NCI-H187 (cell line): ENCODE data around the gene ERICH6.

Experiments used
- DNase-seq, 2 experiments: peaks; one replicate each; lab custom pipeline; 2025; lab: John Stamatoyannopoulos, UW

Gene ERICH6

DNA sequence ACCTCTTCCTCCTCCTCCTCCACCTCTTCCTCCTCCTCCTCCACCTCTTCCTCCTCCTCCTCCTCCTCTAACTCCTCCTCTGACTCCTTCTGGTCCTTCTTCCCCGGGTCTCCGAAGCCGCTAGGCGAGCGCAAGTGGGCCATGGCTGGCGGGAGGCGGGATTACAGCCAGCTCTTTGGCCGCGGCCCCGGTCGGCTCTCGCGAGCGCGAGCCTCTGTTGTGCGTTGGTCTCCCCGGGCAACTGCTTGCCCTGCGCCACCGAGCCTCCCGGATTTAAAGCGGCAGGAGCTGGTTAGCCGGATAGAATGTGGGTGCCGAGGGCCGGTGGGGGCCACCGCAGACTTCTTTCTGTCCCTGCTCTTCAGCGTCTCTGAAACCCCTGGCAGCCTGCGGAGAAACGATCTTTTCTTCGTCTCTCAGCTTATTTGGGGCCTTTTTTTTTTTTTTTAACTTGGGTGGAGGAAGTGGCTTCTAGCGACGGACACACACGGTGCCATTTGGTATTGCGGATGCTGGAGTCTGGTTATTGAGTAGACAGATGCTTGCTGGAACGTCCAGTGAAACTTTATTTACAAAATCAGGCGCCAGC is at the start of gene ERICH6:
ERICH6 (minus strand) TSS at position 165 of the 589 bp plus-strand sequence; CDS start at position 143, 22 bp downstream.
- peak; percentile 57 to 77 for DNase-seq

- DNase-seq, result no peak
Observed at GRCh38 chr3:150751781-150752263, 48.1 kb upstream of the ERICH6 start.

GRCh38 chr3:150749255-150749654 is 45.5 kb upstream of the ERICH6 start:
- DNase-seq, result no peak

GRCh38 chr3:150748684-150749047 is 44.9 kb upstream of the ERICH6 start:
- no peak for DNase-seq

- DNase-seq, result no peak
Observed at GRCh38 chr3:150747886-150748683, 44.4 kb upstream of the ERICH6 start.

DNA sequence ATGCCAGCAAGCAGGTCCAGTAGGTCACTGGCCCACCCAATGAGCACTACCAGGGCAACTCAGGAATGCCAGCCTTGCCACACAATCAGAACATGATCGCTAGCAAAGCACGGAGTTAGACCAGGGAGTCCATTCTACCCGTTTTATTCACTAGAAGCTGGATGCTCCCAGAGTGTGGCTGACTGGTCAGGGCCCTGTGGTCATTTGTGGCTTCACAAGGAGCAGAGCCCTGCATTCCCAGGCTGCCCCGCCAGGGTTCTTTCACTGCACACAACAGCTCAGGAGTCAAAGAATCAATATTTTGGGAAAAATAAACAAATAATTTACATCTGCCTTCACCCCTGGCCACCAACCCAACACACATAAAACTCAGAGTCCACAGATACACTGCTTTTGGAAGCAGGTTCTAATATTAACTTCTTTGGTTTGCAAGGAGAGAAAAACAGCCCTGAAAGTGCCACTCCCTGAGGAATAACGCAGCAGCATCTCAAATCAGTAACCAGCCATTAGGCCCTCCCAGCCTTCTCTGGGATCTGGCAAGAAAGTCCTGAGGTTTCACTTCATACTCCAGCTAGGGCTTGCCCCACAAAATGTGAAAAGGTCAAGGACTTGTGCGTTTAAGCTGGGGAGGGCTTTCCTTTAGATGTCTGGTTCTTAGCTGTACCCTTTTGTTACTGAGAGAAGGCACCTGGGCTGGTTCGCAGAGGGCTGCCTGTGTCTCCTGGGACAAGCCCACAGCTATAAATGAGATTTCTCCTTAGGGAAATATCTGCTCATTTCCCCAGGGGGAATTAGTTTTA is 43.3 kb upstream of the ERICH6 start:
- DNase-seq, result no peak

DNA sequence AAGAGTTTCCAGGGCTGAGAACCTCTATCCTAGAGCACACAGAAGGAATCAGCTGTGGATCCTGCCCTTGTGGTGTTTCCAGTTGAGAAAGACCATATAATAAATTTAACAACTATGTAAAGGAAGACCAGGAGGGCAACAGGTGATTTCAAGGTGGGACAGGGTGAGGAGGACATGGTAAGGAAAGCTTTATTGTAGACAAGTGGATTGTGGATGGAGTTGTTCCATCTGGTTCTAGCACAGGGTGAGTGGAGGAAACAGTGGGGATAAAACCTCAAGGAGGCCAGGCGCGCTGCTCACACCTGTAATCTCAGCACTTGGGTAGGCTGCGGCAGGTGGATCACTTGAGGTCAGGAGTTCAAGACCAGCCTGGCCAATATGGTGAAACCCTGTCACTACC is 42.1 kb upstream of the ERICH6 start:
- no peak for DNase-seq

DNA sequence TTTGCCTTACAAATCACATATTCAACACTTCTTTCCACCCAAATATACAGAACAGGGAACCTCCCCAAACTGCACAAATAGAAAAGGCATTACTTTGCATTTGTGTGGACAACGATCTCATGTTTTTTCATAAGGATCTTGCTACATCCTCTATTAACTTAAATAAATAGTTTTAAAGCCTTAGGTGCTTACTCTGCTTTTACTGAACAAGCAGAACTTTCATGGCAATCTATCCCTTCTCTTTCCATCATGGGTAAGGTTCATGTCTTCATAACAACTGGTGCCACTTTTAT is 41.1 kb upstream of the ERICH6 start:
- no peak for DNase-seq

DNA sequence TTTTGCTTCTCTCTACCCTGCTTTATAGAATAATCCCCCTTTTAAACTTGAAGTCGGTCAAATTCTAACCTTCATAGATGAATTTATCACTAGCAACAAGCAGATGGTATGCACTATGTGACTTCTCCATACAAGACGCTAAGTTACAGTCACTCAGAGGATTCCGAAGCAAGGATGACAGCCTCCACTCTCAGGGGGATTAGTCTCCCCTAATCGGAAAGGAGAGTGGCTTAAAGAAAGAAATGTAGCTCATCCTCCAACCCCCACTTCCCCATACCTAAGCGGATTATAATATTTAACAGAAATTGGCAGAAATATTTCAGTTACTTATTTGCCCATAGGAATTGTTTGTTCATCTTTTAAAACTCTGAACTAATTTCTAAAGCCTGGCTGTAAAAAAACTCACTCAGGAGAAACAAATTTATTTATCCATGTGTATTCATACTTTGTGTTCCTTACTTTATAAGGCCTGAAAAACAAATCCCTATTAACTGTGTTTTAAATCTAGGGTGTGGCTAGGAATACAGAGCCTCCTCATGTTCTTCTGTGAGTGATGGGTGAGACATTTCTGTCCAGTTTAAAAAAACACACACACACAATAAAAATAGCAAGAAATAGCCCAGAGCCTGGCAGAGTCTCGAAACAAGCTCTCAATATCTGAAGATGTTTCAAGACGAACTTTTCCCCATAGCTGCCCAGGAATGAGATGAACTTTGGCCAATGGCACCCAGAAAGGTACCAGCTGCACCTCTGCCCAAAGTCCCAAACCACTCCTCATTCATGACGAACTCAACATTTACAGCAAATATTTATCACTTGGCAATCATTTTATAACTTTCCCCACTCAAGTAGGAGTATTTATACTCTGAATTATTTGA is 40.6 kb upstream of the ERICH6 start:
- DNase-seq, result no peak

- no peak for DNase-seq
Observed at GRCh38 chr3:150743508-150743907, 39.8 kb upstream of the ERICH6 start.

DNA sequence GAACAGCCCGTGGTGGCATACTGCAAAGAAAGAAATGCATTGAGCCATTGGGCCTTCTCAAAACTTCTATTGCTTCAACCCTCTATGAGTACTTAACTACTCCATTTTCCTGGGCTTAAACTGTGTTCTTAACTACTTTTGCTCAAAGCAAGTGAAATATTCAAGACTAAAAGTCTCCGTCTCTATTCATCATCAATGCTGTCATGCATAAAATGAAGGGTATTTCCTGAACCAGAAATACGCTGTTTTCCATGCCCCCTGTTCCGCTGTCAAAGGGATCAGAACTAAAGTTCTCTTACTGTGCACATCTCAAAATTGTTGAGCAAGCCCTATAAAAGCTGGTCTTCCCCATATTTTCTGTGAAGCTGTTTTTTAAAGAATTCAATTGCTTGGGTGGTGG is 39.0 kb upstream of the ERICH6 start:
- DNase-seq, result no peak

DNA sequence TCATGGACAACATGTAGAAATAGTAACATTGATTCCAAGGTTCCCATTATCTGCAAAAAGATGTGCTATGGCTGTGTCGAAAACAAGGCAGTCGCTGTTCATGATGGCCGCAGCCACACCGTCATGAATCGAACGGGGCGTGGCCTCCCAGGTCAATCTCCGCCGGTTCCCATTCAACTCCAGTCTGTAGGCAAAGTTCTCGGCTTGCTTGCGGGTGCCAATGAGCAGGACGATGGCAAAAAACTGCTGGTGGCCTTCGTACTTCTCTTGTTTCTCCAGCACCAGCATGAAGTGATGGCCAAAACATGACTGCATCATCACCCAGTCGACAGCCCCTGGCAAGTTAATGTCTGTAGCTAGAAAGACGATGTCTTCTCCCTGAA is 38.4 kb upstream of the ERICH6 start:
- no peak for DNase-seq

- no peak for DNase-seq
Observed at GRCh38 chr3:150741497-150742140, 37.9 kb upstream of the ERICH6 start.

DNA sequence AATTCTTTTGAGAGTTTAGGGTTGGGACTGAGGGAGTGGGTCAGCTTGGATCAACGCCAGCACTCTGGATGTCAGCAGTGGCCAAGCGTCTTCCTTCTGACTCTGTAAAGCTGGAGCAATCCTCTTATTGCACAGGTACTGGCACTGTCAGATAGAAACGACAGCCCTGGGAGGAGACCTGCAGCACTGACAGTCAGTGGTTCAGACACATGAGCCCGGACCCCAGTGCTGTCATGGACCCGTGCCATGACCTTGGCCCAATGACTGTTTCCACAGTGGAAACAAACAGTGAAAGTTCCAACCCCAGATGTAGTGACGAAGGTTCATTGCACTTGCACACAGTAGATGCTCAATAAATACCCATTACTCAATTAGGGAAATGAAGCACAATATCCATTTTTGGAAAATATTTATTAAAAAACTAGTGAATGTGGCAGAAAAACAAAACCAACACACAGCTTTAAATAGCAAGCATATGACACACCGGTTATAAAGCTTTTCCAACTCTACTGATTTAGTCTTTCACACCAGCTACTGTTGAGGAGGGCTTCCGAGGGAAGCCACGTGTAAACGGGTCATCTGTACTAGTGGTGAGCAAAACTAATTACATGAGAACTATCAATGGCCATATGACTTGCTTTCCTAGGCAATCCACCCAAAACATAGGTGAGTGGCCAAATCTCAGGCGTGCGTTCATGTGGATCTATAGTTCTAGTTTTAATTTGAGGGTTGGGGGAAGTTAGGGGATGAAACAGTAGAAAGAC is 37.2 kb upstream of the ERICH6 start:
- no peak for DNase-seq

DNA sequence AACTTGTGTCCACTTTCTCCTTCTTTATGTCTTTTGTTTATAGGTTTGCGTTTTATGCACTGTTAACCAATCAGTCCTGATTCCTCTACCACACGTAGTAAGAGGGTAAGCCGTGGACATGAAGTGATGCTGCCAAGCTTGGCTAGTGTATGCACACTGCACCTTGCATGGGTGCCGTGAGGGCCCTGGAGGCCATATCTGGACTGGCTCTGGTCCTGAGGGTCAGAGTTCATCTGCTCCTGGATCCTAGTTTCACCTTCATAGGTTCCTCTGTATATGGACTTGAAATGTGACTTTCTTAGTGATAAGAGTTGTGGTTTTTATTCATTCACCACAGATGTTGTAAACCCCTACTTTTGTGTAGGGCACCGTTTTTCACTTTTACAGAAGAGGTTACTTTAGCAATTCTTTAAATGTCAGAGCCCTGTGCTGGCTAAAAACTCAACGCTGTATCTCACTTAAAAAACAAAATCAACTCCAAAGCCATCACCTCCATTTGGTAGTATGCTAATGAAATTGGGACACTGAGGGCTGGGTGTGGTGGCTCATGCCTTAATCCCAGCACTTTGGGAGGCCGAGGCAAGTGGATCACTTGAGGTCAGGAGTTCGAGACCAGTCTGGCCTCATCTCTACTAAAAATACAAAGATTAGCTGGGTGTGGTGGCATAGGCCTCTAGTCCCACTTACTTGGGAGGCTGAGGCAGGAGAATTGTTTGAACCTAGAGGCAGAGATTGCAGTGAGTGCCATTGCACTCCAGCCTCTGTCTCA is 36.3 kb upstream of the ERICH6 start:
- DNase-seq, result no peak

DNA sequence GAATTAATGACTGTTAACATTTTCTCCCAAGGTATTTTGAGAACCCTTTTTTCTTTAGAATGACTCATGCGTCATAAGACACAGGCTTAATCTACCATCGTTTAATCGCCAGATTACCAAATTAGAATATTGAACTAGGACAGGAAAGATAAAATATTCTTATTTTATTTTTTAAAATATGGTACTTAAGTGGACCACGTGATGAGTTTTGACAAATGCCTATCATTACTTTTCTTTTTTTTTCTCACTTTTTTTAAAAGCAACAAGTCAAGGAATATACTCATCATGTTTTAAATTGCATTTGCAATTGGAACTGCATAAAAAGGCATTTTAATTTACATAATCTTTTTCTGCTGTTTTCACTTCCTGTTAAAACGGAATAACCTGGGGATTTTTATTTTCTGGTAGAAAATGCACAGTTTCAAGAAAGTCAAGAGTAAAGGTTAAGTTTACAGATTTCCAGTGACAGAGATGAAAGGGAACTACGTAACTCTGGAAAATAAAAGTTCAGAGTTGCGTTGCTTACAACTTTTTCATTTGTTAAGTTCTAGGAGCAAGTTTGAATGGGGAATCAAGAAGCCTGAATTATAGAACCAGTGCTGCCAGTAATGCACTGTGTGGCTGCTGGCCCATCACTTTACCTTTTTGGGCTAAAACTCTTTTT is 35.6 kb upstream of the ERICH6 start:
- DNase-seq, result no peak

- DNase-seq, result no peak
Observed at GRCh38 chr3:150738688-150739087, 35.0 kb upstream of the ERICH6 start.

DNA sequence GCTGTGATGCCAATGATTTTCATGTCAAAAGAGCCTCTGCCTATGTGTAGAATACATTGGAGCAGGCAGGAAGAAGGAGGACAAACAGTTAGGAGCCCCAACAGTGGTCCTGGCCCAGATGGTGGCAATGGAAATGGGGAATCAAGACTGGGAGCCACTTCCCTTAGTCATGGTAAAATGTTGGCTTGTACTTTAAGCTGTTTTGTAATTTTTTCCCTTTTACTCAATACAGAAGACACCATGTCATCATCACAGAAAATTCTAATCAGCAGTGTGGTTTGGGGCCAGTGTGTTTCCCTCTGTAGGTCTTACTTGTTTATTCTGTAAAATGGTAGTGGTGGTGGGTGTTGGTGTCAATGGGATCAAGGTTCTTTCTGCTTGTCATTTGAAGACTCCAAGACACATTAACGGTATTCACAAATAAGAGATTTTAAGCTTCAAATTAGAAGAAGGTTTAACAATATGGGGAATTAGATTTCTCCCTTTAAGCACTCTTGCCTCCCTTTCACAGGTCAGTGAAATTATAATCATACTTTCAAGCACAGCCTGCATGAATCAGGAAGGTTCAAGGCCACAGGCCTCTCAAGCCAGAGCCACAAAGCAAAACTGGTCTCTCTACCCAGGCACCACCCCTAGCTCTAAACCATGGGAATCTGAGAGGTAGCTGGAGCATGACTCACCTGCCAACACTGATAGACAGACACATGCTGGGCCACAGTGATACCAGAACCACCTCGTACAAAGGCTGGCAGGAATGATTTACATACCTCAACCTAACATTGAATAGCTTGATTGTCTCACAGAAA is 34.4 kb upstream of the ERICH6 start:
- DNase-seq, result no peak
